A549 (cell line): ENCODE measurements around the gene PREPL.

Experiments used
- EP300 ChIP-seq, 2 experiments: fragments of >200 bp; sonication (Bioruptor Twin); formaldehyde crosslinking; IDR thresholded peaks; 2 replicates in 1 of 2; 3 replicates in 1 of 2; pipeline ENCODE4 v1.6.1; 2016 to 2017
- FOSL2 ChIP-seq, 2 experiments: fragments of 450-650 bp in 1 of 2; fragments of >200 bp in 1 of 2; sonication (Bioruptor Twin) in 1 of 2; formaldehyde crosslinking; IDR thresholded peaks; 2 replicates each; pipeline versions ENCODE4 v1.5.0 to v1.6.1; 2016 to 2020; ENCODE audit warnings: mild to moderate bottlenecking in 1 of 2, moderate library complexity in 1 of 2
- GATA3 ChIP-seq: IDR thresholded peaks from 2 replicates; pipeline ENCODE4 v1.6.1; 2012; ENCODE audit warnings: borderline replicate concordance
- MYC ChIP-seq: IDR thresholded peaks from 2 replicates; pipeline ENCODE4 v1.6.1; 2012; ENCODE audit warnings: mild to moderate bottlenecking, inconsistent platforms, low read length, improper control_type of control experiment, borderline replicate concordance
- POLR2A ChIP-seq: IDR thresholded peaks from 2 replicates; pipeline ENCODE4 v1.6.1; 2012; ENCODE audit warnings: mild to moderate bottlenecking, low read length
- POLR2AphosphoS2 ChIP-seq: conservative IDR thresholded peaks from 2 replicates; pipeline ENCODE4 v1.6.1; 2012; ENCODE audit warnings: low read length, improper control_type of control experiment, inconsistent platforms
- RNF2 ChIP-seq: fragments of 200-600 bp; sonication (generic); IDR thresholded peaks from 2 replicates; pipeline ENCODE4 v1.6.1; 2016; ENCODE audit warnings: low read depth, mild to moderate bottlenecking, antibody characterized with exemption, moderate library complexity, borderline replicate concordance
- TF ChIP-seq, protein P1 (sequence below): fragments of >200 bp; sonication (Bioruptor Twin); formaldehyde crosslinking; IDR thresholded peaks from 3 replicates; pipeline ENCODE4 v1.5.1; 2016
- TF ChIP-seq, protein P2 (sequence below): fragments of 450-650 bp; IDR thresholded peaks from 2 replicates; pipeline ENCODE4 v1.6.1; 2014; ENCODE audit warnings: antibody characterized with exemption
- TF ChIP-seq, protein P3 (sequence below): IDR thresholded peaks from 2 replicates; pipeline ENCODE4 v1.6.1; 2012; ENCODE audit warnings: low read depth, borderline replicate concordance
- TF ChIP-seq, protein P4 (sequence below): fragments of 150-350 bp; IDR thresholded peaks from 2 replicates; pipeline ENCODE4 v1.6.1; 2014; ENCODE audit warnings: low read depth, mild to moderate bottlenecking, low read length
- TF ChIP-seq, protein P5 (sequence below): IDR thresholded peaks from 2 replicates; pipeline ENCODE4 v1.6.1; 2012

DNA sequence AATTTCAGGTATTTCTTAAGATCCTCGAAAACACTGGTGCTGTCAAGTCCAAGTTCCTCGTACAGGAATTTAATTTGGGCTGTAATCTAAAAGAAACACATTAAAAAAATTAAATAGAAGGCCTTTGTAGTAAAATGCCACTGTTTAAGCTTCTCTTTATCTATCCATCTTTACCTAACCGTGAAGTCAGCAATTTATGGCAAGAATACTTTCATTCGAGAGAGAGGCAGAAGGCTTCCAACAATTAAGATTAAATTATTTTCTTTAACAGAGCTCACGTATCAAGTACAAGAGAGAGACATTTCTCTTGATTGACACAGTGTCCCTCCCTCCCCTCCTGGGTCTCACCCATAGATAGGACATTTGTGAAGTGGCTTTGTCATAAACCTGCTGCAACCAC is 39.9 kb downstream of the PREPL start:
- TF ChIP-seq, protein P1, sequence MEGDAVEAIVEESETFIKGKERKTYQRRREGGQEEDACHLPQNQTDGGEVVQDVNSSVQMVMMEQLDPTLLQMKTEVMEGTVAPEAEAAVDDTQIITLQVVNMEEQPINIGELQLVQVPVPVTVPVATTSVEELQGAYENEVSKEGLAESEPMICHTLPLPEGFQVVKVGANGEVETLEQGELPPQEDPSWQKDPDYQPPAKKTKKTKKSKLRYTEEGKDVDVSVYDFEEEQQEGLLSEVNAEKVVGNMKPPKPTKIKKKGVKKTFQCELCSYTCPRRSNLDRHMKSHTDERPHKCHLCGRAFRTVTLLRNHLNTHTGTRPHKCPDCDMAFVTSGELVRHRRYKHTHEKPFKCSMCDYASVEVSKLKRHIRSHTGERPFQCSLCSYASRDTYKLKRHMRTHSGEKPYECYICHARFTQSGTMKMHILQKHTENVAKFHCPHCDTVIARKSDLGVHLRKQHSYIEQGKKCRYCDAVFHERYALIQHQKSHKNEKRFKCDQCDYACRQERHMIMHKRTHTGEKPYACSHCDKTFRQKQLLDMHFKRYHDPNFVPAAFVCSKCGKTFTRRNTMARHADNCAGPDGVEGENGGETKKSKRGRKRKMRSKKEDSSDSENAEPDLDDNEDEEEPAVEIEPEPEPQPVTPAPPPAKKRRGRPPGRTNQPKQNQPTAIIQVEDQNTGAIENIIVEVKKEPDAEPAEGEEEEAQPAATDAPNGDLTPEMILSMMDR: no peak
- TF ChIP-seq, protein P2, sequence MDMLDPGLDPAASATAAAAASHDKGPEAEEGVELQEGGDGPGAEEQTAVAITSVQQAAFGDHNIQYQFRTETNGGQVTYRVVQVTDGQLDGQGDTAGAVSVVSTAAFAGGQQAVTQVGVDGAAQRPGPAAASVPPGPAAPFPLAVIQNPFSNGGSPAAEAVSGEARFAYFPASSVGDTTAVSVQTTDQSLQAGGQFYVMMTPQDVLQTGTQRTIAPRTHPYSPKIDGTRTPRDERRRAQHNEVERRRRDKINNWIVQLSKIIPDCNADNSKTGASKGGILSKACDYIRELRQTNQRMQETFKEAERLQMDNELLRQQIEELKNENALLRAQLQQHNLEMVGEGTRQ: no peak
- TF ChIP-seq EP300 (IDR thresholded peaks at IDR 0.05): no peak
- TF ChIP-seq, protein P3, sequence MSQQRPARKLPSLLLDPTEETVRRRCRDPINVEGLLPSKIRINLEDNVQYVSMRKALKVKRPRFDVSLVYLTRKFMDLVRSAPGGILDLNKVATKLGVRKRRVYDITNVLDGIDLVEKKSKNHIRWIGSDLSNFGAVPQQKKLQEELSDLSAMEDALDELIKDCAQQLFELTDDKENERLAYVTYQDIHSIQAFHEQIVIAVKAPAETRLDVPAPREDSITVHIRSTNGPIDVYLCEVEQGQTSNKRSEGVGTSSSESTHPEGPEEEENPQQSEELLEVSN: no peak
- TF ChIP-seq FOSL2 (IDR thresholded peaks at IDR 0.05): no peak
- no peak for TF ChIP-seq FOSL2 (CRISPR knock-in tag; IDR thresholded peaks at IDR 0.05)
- no peak for TF ChIP-seq POLR2A
- no peak for TF ChIP-seq GATA3
- TF ChIP-seq, protein P4, sequence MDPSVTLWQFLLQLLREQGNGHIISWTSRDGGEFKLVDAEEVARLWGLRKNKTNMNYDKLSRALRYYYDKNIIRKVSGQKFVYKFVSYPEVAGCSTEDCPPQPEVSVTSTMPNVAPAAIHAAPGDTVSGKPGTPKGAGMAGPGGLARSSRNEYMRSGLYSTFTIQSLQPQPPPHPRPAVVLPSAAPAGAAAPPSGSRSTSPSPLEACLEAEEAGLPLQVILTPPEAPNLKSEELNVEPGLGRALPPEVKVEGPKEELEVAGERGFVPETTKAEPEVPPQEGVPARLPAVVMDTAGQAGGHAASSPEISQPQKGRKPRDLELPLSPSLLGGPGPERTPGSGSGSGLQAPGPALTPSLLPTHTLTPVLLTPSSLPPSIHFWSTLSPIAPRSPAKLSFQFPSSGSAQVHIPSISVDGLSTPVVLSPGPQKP: no peak
- TF ChIP-seq RNF2: no peak
- TF ChIP-seq MYC: no peak
- no peak for TF ChIP-seq POLR2AphosphoS2
- TF ChIP-seq, protein P5, sequence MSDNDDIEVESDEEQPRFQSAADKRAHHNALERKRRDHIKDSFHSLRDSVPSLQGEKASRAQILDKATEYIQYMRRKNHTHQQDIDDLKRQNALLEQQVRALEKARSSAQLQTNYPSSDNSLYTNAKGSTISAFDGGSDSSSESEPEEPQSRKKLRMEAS: no peak
